Prostate gland (tissue), 2 donors: ENCODE data around the gene SERPINA4. TPM values are rescaled to one million over a fixed set of nuclear protein-coding genes. Genes with fewer than 3 reads are reported as not detected.
"Not testable (repeated sequence)": the region's sequence is repeated elsewhere in the genome, so short reads cannot be mapped to it uniquely, and the experiment has no call there.

Experiments used
- DNase-seq: peaks from one replicate; pipeline ENCODE4 v3.0.0-alpha.2; 2019; ENCODE audit warnings: low spot score
- H3K27ac ChIP-seq, 2 donors: fragments of 200-600 bp; sonication (generic); 2 replicates each; pipeline ENCODE4 v1.5.1; 2017 to 2019
- H3K27me3 ChIP-seq: fragments of 200-600 bp; sonication (generic); replicated peaks from 2 replicates; pipeline ENCODE4 v1.5.1; 2019; ENCODE audit not compliant: insufficient read depth
- H3K36me3 ChIP-seq, 2 donors: fragments of 200-600 bp; sonication (generic); 1 replicate in 1 of 2; 2 replicates in 1 of 2; pipeline versions ENCODE4 v1.5.1 to v1.8.1; 2017 to 2019
- H3K4me1 ChIP-seq: fragments of 200-600 bp; sonication (generic); replicated peaks from 2 replicates; pipeline ENCODE4 v1.5.1; 2019
- H3K4me3 ChIP-seq, 2 donors: fragments of 200-600 bp; sonication (generic); 2 replicates each; pipeline ENCODE4 v1.5.1; 2017 to 2019
- H3K9me3 ChIP-seq: fragments of 200-600 bp; sonication (generic); 2 replicates; pipeline ENCODE4 v1.5.1; 2017
- CTCF ChIP-seq, 4 experiments: fragments of 200-600 bp in 2 of 4; fragments of 450-650 bp in 2 of 4; sonication (generic) in 2 of 4; IDR thresholded peaks; 1 replicate in 3 of 4; 2 replicates in 1 of 4; pipeline ENCODE4 v1.5.1; 2016 to 2019; ENCODE audit warnings: antibody characterized with exemption in 4 of 4, mild to moderate bottlenecking in 2 of 4, moderate library complexity in 2 of 4
- POLR2A ChIP-seq: fragments of 450-650 bp; IDR thresholded peaks from one replicate; pipeline ENCODE4 v1.6.1; 2016; ENCODE audit warnings: antibody characterized with exemption, mild to moderate bottlenecking
- POLR2AphosphoS5 ChIP-seq: sonication (generic); formaldehyde crosslinking; IDR thresholded peaks from one replicate; pipeline ENCODE4 v1.6.1; 2017; ENCODE audit warnings: antibody characterized with exemption
- WGBS: methylation state at CpG from one replicate; pipeline ENCODE4 v1.1.5; 2018; 5-methylcytosine and 5-hydroxymethylcytosine counted together
- intact Hi-C: fragments of 100-400 bp; cut with DNase I; formaldehyde crosslinking; loops from one replicate; pipeline ENCODE4 v1.14.2; 2022
- total RNA-seq, 2 donors: library from RNA; depleted of rRNA; stranded (reverse); fragments of >200 nt; gene quantifications; one replicate each; pipeline ENCODE4 v1.1.0, GENCODE V29; 2016

SERPINA4 gene
- total RNA-seq, 2 donors from 2014 or later, result 2.2 TPM; not detected in 1

- no peaks in the 10 kb centered on the region for H3K9me3 ChIP-seq
- intact Hi-C loops, result no loop called here
- H3K36me3 ChIP-seq, result no peaks in the 10 kb centered on the region
- 95% methylated on average over 11 of the region's 11 CpGs for WGBS
- TF ChIP-seq CTCF (IDR thresholded peaks at IDR 0.05) (no peak), POLR2AphosphoS5 (no peak), POLR2A (no peak)
- H3K4me3 ChIP-seq, result no peak overlapping the region
- no peaks in the 10 kb centered on the region for H3K27me3 ChIP-seq
- H3K4me1 ChIP-seq, result peaks cover 14% of the 10 kb centered on the region
- H3K27ac ChIP-seq, result peak overlapping the region; percentile 60 to 85
- DNase-seq, result no peak
Observed at GRCh38 chr14:94600148-94600545, 38.9 kb downstream of the SERPINA4 start.

GRCh38 chr14:94601884-94602391 is 40.7 kb downstream of the SERPINA4 start:
- Histone ChIP-seq H3K36me3 (no peaks in the 10 kb centered on the region), H3K4me3 (no peak overlapping the region), H3K4me1 (peaks cover 14% of the 10 kb centered on the region), H3K27me3 (no peaks in the 10 kb centered on the region), H3K27ac (peak overlapping the region; percentile 63 to 85), H3K9me3 (no peaks in the 10 kb centered on the region)
- DNase-seq, result peak; percentile 71
- TF ChIP-seq POLR2AphosphoS5 (peak; percentile 75), CTCF (IDR thresholded peaks at IDR 0.05) (no peak), POLR2A (no peak)
- intact Hi-C loops, result loop anchor here (2.0 kb wide), 1 partner anchor 53 kb away; no protein-coding TSS in a partner anchor
- 12% methylated on average over 6 of the region's 6 CpGs for WGBS

- 97% methylated on average over 5 of the region's 5 CpGs for WGBS
- intact Hi-C loops, result loop anchor here (2.0 kb wide), 1 partner anchor 52 kb away; no protein-coding TSS in a partner anchor
- DNase-seq, result no peak
- H3K9me3 ChIP-seq, result no peaks in the 10 kb centered on the region
- H3K4me3 ChIP-seq, result no peak overlapping the region
- TF ChIP-seq CTCF (IDR thresholded peaks at IDR 0.05), result no peak
- TF ChIP-seq POLR2A, result no peak
- TF ChIP-seq POLR2AphosphoS5, result no peak
- no peaks in the 10 kb centered on the region for H3K27me3 ChIP-seq
- H3K27ac ChIP-seq, result peak overlapping the region; percentile 63 to 85
- peaks cover 14% of the 10 kb centered on the region for H3K4me1 ChIP-seq
- H3K36me3 ChIP-seq, result no peaks in the 10 kb centered on the region
Observed at GRCh38 chr14:94602722-94603121, 41.5 kb downstream of the SERPINA4 start.

- Histone ChIP-seq H3K27ac (no peak overlapping the region), H3K4me1 (no peaks in the 10 kb centered on the region), H3K27me3 (no peaks in the 10 kb centered on the region), H3K36me3 (no peaks in the 10 kb centered on the region), H3K4me3 (no peak overlapping the region), H3K9me3 (no peaks in the 10 kb centered on the region)
- 65% methylated on average over 3 of the region's 3 CpGs for WGBS
- TF ChIP-seq CTCF (IDR thresholded peaks at IDR 0.05), result no peak
- TF ChIP-seq POLR2A, result no peak
- TF ChIP-seq POLR2AphosphoS5, result no peak
- intact Hi-C loops, result no loop called here
- no peak for DNase-seq
Observed at GRCh38 chr14:94605361-94605760, 44.1 kb downstream of the SERPINA4 start.

DNA sequence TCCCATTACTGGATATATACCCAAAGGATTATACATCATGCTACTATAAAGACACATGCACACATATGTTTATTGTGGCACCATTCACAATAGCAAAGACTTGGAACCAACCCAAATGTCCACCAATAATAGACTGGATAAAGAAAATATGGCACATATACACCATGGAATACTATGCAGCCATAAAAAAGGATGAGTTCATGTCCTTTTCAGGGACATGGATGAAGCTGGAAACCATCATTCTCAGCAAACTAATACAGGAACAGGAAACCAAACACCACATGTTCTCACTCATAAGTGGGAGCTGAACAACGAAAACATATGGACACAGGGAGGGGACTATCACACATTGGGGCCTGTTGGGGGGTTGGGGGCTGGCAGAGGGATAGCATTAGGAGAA is 47.7 kb downstream of the SERPINA4 start:
- H3K27me3 ChIP-seq, H3K9me3 ChIP-seq, H3K4me1 ChIP-seq, H3K36me3 ChIP-seq, intact Hi-C loops, DNase-seq, H3K4me3 ChIP-seq, H3K27ac ChIP-seq: not testable (repeated sequence)
- WGBS, result 96% methylated on average over 1 of the region's 1 CpG
